ENCODE measurements around the gene RPS29. TPM values are rescaled to one million over a fixed set of nuclear protein-coding genes. Genes with fewer than 3 reads are reported as not detected.

RPS29 gene
- total and polyA plus RNA-seq, 9 of the 15 experiments (the other 6 are each of a cell fraction or from before 2014, with no cell fraction given) = 1,545 to 5,012 (median 2,448) TPM

- no peak for TF ChIP-seq E2F8 (IDR thresholded peaks at IDR 0.05; ENCODE audit: low read depth, partially characterized antibody)
- peak; percentile 67; the same call in 1 of the 2 replicates for TF ChIP-seq L3MBTL2 (IDR thresholded peaks at IDR 0.05)
- peak; percentile 71 for TF ChIP-seq CCNT2 (IDR thresholded peaks at IDR 0.05; ENCODE audit: borderline replicate concordance, extremely low read depth, insufficient read length, low read depth, low read length)
- no peak for TF ChIP-seq FOXJ2 (tag; IDR thresholded peaks at IDR 0.05)
- no peak for TF ChIP-seq POLR3A (IDR thresholded peaks at IDR 0.05; ENCODE audit: borderline replicate concordance, extremely low read depth, insufficient read depth, insufficient read length)
- TF ChIP-seq TFAP4 (CRISPR knock-in tag; IDR thresholded peaks at IDR 0.05; ENCODE audit: borderline replicate concordance) = peak; percentile 77
- peak; percentile 22 for TF ChIP-seq TAF9B (IDR thresholded peaks at IDR 0.05; ENCODE audit: partially characterized antibody)
- peak; percentile 82 for TF ChIP-seq SUPT5H (IDR thresholded peaks at IDR 0.05)
- TF ChIP-seq ZNF512 (tag; IDR thresholded peaks at IDR 0.05) = no peak
- no peak for TF ChIP-seq MYBL2 (IDR thresholded peaks at IDR 0.05; ENCODE audit: low read depth)
- TF ChIP-seq MYBL2 (CRISPR knock-in tag; IDR thresholded peaks at IDR 0.05; ENCODE audit: borderline replicate concordance) = 0 out of 2 replicates have a peak, but pooled peaks have one; percentile 56
- no peak for TF ChIP-seq ZFP1 (CRISPR knock-in tag; IDR thresholded peaks at IDR 0.05)
- TF ChIP-seq CTBP1 (IDR thresholded peaks at IDR 0.05; ENCODE audit: borderline replicate concordance) = peak; percentile 85
- 0 out of 2 replicates have a peak, but pooled peaks have one; percentile 10 for TF ChIP-seq ATF7 (IDR thresholded peaks at IDR 0.05)
- peak; percentile 72 for TF ChIP-seq ZNF263 (CRISPR knock-in tag; IDR thresholded peaks at IDR 0.05; ENCODE audit: borderline replicate concordance)
- peak; percentile 35; the same call in 1 of the 2 replicates for TF ChIP-seq SOX6 (IDR thresholded peaks at IDR 0.05)
- TF ChIP-seq CREB3L1 (IDR thresholded peaks at IDR 0.05; ENCODE audit: borderline replicate concordance, low read depth) = peak; percentile 75
- TF ChIP-seq GMEB1 (CRISPR knock-in tag; IDR thresholded peaks at IDR 0.05) = peak; percentile 38; the same call in 1 of the 2 replicates
Measured at GRCh38 chr14:49633640-49634546, 47.7 kb upstream of the RPS29 start (continued).
